Measurements from ENCODE around the gene AMER2. TPM values are rescaled to one million over a fixed set of nuclear protein-coding genes. Genes with fewer than 3 reads are reported as not detected.
"Not testable (repeated sequence)": the region's sequence is repeated elsewhere in the genome, so short reads cannot be mapped to it uniquely, and the experiment has no call there.

The AMER2 gene
- total RNA-seq, 2 donors from 2014 or later, result not detected

- Histone ChIP-seq H3K4me3 (no peak overlapping the region), H3K27me3 (replicated peaks; ENCODE audit: insufficient read depth) (peaks cover 6% of the 10 kb centered on the region), H3K9me3 (no peaks in the 10 kb centered on the region), H3K4me1 (ENCODE audit: control insufficient read depth in 1 of 2, low read depth in 2 of 2) (peaks cover 0 to 16% of the 10 kb centered on the region in 2 donors), H3K36me3 (no peaks in the 10 kb centered on the region), H3K27ac (no peak overlapping the region)
- ATAC-seq (ENCODE audit: insufficient number of reproducible peaks, low FRiP score, low read depth) (no peak), DNase-seq (ENCODE audit: low spot score) (no peak)
- TF ChIP-seq CTCF (IDR thresholded peaks at IDR 0.05), result no peak
Observed at GRCh38 chr13:25169356-25169755, 2.7 kb downstream of the AMER2 start.

GRCh38 chr13:25168790-25169189 is 3.3 kb downstream of the AMER2 start:
- peaks cover 6% of the 10 kb centered on the region for H3K27me3 ChIP-seq (replicated peaks; ENCODE audit: insufficient read depth)
- peaks cover 0 to 16% of the 10 kb centered on the region in 2 donors for H3K4me1 ChIP-seq (ENCODE audit: control insufficient read depth in 1 of 2, low read depth in 2 of 2)
- no peak overlapping the region for H3K27ac ChIP-seq
- TF ChIP-seq CTCF (IDR thresholded peaks at IDR 0.05), result no peak
- DNase-seq (ENCODE audit: low spot score) (no peak), ATAC-seq (ENCODE audit: insufficient number of reproducible peaks, low FRiP score, low read depth) (no peak)
- H3K4me3 ChIP-seq, result no peak overlapping the region
- no peaks in the 10 kb centered on the region for H3K36me3 ChIP-seq
- H3K9me3 ChIP-seq, result no peaks in the 10 kb centered on the region

- Histone ChIP-seq H3K4me3 (no peak overlapping the region), H3K36me3 (no peaks in the 10 kb centered on the region), H3K27ac (no peak overlapping the region), H3K9me3 (no peaks in the 10 kb centered on the region), H3K4me1 (ENCODE audit: control insufficient read depth in 1 of 2, low read depth in 2 of 2) (peaks cover 0 to 16% of the 10 kb centered on the region in 2 donors), H3K27me3 (replicated peaks; ENCODE audit: insufficient read depth) (peaks cover 6% of the 10 kb centered on the region)
- no peak for ATAC-seq (ENCODE audit: insufficient number of reproducible peaks, low FRiP score, low read depth)
- DNase-seq (ENCODE audit: low spot score), result no peak
- no peak for TF ChIP-seq CTCF (IDR thresholded peaks at IDR 0.05)
Observed at GRCh38 chr13:25167382-25168174, 4.5 kb downstream of the AMER2 start.

GRCh38 chr13:25166306-25166705 is 5.8 kb downstream of the AMER2 start:
- TF ChIP-seq CTCF (IDR thresholded peaks at IDR 0.05), result no peak
- H3K4me3 ChIP-seq, result no peak overlapping the region

GRCh38 chr13:25165663-25166062 is 6.4 kb downstream of the AMER2 start:
- H3K4me1 ChIP-seq (ENCODE audit: control insufficient read depth in 1 of 2, low read depth in 2 of 2), result peaks cover 0 to 1% of the 10 kb centered on the region in 2 donors
- TF ChIP-seq CTCF (IDR thresholded peaks at IDR 0.05), result no peak
- peaks cover 4% of the 10 kb centered on the region for H3K27me3 ChIP-seq (replicated peaks; ENCODE audit: insufficient read depth)
- no peaks in the 10 kb centered on the region for H3K9me3 ChIP-seq
- no peak overlapping the region for H3K4me3 ChIP-seq
- DNase-seq (ENCODE audit: low spot score), result no peak
- no peaks in the 10 kb centered on the region for H3K36me3 ChIP-seq
- no peak overlapping the region for H3K27ac ChIP-seq
- no peak for ATAC-seq (ENCODE audit: insufficient number of reproducible peaks, low FRiP score, low read depth)

More at GRCh38 chr13:25166306-25166705, 5.8 kb downstream of the AMER2 start:
- H3K27me3 ChIP-seq (replicated peaks; ENCODE audit: insufficient read depth), result peaks cover 6% of the 10 kb centered on the region
- peaks cover 0 to 8% of the 10 kb centered on the region in 2 donors for H3K4me1 ChIP-seq (ENCODE audit: control insufficient read depth in 1 of 2, low read depth in 2 of 2)
- H3K9me3 ChIP-seq, result no peaks in the 10 kb centered on the region
- DNase-seq (ENCODE audit: low spot score) (no peak), ATAC-seq (ENCODE audit: insufficient number of reproducible peaks, low FRiP score, low read depth) (no peak)
- no peaks in the 10 kb centered on the region for H3K36me3 ChIP-seq
- no peak overlapping the region for H3K27ac ChIP-seq

DNA sequence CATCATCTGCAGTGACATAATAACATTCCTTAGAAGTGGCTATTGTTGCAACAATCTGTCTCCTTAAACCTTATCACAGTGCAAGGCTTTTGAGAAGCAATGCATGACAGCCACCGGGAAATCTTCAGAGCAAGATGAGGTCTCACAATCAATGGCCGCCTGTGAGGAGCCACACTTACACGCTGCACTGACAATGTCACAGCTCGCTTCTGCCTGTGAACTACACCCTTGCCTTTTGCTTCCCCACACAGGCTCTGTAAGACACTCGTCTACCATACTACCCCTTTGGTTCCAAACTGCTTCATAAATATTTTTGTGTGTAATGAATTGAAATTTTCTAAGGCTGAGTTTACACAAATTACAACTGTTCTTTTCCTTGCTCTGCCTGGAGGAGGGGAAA is 6.9 kb downstream of the AMER2 start:
- H3K36me3 ChIP-seq; H3K9me3 ChIP-seq; H3K4me3 ChIP-seq; H3K4me1 ChIP-seq (ENCODE audit: control insufficient read depth in 1 of 2, low read depth in 2 of 2); H3K27ac ChIP-seq; H3K27me3 ChIP-seq (replicated peaks; ENCODE audit: insufficient read depth); DNase-seq (ENCODE audit: low spot score); ATAC-seq (ENCODE audit: insufficient number of reproducible peaks, low FRiP score, low read depth): not testable (repeated sequence)

Measured in thoracic aorta (tissue), 2 donors.